Panc1 (cell line): Measurements from ENCODE around the gene UIMC1.

Source experiments
- CTCF ChIP-seq: fragments of 450-650 bp; IDR thresholded peaks from 2 replicates; pipeline ENCODE4 v1.5.1; 2017; ENCODE audit warnings: mild to moderate bottlenecking
- POLR2AphosphoS5 ChIP-seq: IDR thresholded peaks from 2 replicates; pipeline ENCODE4 v1.6.1; 2012; ENCODE audit warnings: mild to moderate bottlenecking, low read depth, low read length, moderate library complexity
- REST ChIP-seq, 2 experiments: IDR thresholded peaks; 2 replicates each; pipeline ENCODE4 v1.6.1; 2011 to 2012; ENCODE audit warnings: low read depth in 2 of 2, control low read depth in 1 of 2, low read length in 1 of 2, mild to moderate bottlenecking in 1 of 2, moderate library complexity in 1 of 2; ENCODE audit not compliant: insufficient read depth in 1 of 2
- SIN3A ChIP-seq: IDR thresholded peaks from 2 replicates; pipeline ENCODE4 v1.6.1; 2012; ENCODE audit warnings: low read depth, mild to moderate bottlenecking, low read length, moderate library complexity, borderline replicate concordance; ENCODE audit not compliant: insufficient read depth
- TCF7L2 ChIP-seq: IDR thresholded peaks from 2 replicates; pipeline ENCODE4 v1.6.1; 2011; ENCODE audit warnings: mild to moderate bottlenecking, low read depth, low read length, inconsistent platforms

- TF ChIP-seq POLR2AphosphoS5 (no peak), CTCF (no peak), SIN3A (no peak), TCF7L2 (no peak), REST (IDR thresholded peaks at IDR 0.05; ENCODE audit: insufficient read depth in 1 of 2, low read depth in 2 of 2, low read length in 1 of 2) (no peak)
Observed at GRCh38 chr5:176857894-176858273, 148.7 kb downstream of the UIMC1 start.
